Testis (tissue), 2 donors: Measurements from ENCODE around the gene VRK2.

Experiments used
- POLR2A ChIP-seq: fragments of 450-650 bp; IDR thresholded peaks from one replicate; pipeline ENCODE4 v1.6.1; 2017; ENCODE audit warnings: antibody characterized with exemption, mild to moderate bottlenecking, moderate library complexity
- TF ChIP-seq, protein P1 (sequence below), 3 experiments: fragments of 450-650 bp in 2 of 3; fragments of 200-600 bp in 1 of 3; sonication (generic) in 1 of 3; IDR thresholded peaks; one replicate each; pipeline ENCODE4 v1.5.1; 2016 to 2019; ENCODE audit warnings: antibody characterized with exemption in 3 of 3, mild to moderate bottlenecking in 2 of 3, moderate library complexity in 1 of 3

DNA sequence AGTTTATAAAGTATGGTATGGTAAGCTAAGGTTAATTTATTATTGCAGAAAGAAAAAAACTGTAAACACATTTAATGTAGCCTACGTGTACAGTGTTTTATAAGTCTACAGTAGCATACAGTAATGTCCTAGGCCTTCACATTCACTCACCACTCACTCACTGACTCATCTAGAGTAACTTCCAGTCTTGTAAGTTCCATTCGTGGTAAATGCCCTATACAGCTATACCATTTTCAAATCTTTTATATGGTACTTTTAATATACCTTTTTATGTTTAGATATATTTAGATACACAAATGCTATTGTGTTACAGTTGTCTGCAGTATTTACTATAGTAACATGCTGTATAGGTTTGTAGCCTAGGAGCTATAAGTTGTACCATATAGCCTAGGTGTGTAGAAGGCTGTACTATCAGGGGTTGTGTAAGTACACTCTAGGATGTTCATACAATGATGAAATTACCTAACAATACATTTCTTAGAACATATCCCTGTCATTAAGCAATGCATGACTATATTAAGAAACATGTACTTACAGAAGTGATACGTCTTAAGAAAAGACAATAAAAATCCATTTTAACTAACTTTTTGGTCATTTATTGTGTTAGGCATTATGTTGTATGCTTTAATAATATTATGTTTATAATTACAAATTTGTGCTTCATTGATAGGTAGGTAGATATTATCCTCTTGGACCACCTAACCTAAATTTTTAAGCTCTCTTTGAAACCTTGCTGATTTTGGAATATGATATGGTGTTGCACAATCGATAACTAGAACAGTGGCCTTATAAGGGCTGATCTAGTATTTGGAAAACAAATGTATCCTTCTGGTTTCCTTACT lies 51.9 kb downstream of the VRK2 start:
- TF ChIP-seq, protein P1, sequence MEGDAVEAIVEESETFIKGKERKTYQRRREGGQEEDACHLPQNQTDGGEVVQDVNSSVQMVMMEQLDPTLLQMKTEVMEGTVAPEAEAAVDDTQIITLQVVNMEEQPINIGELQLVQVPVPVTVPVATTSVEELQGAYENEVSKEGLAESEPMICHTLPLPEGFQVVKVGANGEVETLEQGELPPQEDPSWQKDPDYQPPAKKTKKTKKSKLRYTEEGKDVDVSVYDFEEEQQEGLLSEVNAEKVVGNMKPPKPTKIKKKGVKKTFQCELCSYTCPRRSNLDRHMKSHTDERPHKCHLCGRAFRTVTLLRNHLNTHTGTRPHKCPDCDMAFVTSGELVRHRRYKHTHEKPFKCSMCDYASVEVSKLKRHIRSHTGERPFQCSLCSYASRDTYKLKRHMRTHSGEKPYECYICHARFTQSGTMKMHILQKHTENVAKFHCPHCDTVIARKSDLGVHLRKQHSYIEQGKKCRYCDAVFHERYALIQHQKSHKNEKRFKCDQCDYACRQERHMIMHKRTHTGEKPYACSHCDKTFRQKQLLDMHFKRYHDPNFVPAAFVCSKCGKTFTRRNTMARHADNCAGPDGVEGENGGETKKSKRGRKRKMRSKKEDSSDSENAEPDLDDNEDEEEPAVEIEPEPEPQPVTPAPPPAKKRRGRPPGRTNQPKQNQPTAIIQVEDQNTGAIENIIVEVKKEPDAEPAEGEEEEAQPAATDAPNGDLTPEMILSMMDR (IDR thresholded peaks at IDR 0.05) = no peak
- TF ChIP-seq POLR2A = no peak
